Choroid plexus epithelial cell (primary cell): ENCODE data around the gene RWDD1.

Experiments
- DNase-seq: peaks from one replicate; pipeline ENCODE4 v3.0.0-alpha.2; 2010; ENCODE audit warnings: low read depth
- H3K4me3 ChIP-seq: 2 replicates; pipeline ENCODE4 v1.5.1; 2011; ENCODE audit warnings: low read depth, mild to moderate bottlenecking, control low read depth, low read length, moderate library complexity
- CTCF ChIP-seq: conservative IDR thresholded peaks from 2 replicates; pipeline ENCODE4 v1.5.1; 2011; ENCODE audit warnings: low read depth, mild to moderate bottlenecking, control low read depth, inconsistent platforms, low read length, moderate library complexity

The RWDD1 gene

DNA sequence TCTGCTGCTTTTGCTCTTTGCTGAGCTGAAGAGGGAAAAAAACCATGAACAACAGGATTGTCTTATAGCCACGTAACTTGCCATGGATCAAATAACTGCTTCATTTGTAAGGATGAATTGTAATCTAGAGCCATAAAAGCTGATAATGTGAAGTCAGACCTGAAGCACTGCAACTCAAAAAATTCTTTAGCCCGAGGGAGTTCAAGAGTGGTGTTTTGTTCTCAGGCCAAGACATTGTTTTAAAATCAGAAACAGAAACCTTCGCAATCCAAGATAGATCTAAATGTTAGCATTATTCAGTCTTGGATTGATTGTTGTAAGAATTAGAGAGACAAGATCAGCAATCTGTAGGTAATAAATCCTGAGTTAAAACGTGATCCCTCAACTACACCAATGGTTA lies 25.7 kb upstream of the RWDD1 start, which contains the start of gene TRAPPC3L:
TSS of gene TRAPPC3L (minus strand) at position 34 of the 400 bp plus-strand sequence. CDS start 170 bp downstream, outside the sequence.
- no peak for DNase-seq
- no peak within 1 kb of the TSS for H3K4me3 ChIP-seq
- TF ChIP-seq CTCF, result no peak

GRCh38 chr6:116547358-116547757 lies 23.9 kb upstream of the RWDD1 start:
- no peak for DNase-seq
- TF ChIP-seq CTCF, result no peak
- H3K4me3 ChIP-seq, result no peak overlapping the region

GRCh38 chr6:116550796-116551195 lies 20.5 kb upstream of the RWDD1 start:
- H3K4me3 ChIP-seq, result no peak overlapping the region
- no peak for DNase-seq
- TF ChIP-seq CTCF, result no peak

- DNase-seq, result no peak
- no peak for TF ChIP-seq CTCF
- no peak within 1 kb of the TSS for H3K4me3 ChIP-seq
These were observed 17.9 kb upstream of the RWDD1 start, which contains the start of gene CALHM4 for GRCh38 chr6:116553451-116553850. CALHM4 (plus strand) TSS chr6:116553751; CDS start chr6:116553794, 43 bp downstream.

DNA sequence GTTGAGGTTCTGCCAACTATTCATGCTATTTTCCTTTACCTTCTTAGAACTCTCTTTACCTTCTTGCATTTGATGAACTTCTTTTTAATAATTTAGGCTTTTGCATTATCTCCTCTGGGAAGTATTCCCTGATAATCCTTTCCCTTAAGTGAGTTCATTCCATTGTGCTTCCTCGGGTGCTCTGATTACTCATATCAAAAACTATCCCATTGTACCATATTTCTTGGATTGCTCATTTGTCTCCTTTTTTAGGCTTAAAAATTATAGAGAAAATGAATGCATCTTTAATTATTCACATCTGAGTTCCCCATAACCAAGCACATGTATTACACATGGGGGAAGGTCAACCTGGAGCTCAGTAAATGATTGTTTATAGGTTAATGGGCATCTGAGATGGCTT lies 15.2 kb upstream of the RWDD1 start:
- DNase-seq, result peak; percentile 46
- no peak overlapping the region for H3K4me3 ChIP-seq
- TF ChIP-seq CTCF, result no peak

DNA sequence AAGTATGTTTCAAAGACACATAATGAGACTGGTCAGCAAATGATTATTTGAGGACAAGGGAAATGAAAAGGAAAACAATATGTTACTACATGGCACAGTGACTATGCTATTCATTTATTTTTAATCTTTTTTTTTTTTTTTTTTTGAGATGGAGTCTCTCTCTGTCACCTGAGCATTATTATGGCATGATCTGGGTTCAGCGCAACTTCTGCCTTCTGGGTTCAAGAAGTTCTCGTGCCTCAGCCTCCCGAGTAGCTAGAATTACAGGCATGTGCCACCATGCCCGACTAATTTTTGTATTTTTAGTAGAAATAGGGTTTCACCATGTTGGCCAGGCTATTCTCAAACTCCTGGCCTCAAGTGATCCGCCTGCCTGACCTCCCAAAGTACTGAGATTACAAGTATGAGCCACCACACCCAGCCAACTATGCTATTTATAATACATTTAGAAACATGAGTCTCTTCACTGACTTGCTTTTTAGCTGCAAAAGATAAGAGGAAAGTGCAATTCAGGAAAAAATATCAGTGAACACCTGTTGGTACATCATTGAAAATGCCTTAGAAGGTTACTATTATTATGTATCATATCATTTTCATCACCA lies 14.4 kb upstream of the RWDD1 start:
- no peak overlapping the region for H3K4me3 ChIP-seq
- TF ChIP-seq CTCF, result no peak
- no peak for DNase-seq

DNA sequence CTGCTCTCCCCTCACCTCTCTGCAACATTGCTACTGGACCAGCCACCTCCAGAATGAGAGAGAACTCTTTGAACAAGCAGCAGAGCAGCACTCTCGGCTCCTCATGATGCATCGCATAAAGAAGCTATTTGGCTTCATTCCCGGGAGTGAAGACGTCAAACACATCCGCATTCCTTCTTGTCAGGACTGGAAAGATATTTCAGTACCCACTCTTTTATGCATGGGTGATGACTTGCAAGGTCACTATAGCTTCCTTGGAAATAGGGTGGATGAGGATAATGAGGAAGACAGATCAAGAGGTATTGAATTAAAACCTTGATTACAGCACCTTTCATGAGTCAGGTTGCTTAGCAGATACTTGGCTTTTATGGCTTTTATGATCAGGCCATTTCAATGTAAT lies 13.4 kb upstream of the RWDD1 start:
- no peak overlapping the region for H3K4me3 ChIP-seq
- TF ChIP-seq CTCF, result no peak
- peak; percentile 98 for DNase-seq
